Measurements from ENCODE around the gene ADAMTSL3. TPM values are rescaled to one million over a fixed set of nuclear protein-coding genes. Genes with fewer than 3 reads are reported as not detected.
A peak's percentile ranks its signal among the peaks of the same experiment; 100 is the strongest.

Gene ADAMTSL3
- total and polyA plus RNA-seq, 4 donors = 3.5 to 19.0 (median 8.0) TPM

DNA sequence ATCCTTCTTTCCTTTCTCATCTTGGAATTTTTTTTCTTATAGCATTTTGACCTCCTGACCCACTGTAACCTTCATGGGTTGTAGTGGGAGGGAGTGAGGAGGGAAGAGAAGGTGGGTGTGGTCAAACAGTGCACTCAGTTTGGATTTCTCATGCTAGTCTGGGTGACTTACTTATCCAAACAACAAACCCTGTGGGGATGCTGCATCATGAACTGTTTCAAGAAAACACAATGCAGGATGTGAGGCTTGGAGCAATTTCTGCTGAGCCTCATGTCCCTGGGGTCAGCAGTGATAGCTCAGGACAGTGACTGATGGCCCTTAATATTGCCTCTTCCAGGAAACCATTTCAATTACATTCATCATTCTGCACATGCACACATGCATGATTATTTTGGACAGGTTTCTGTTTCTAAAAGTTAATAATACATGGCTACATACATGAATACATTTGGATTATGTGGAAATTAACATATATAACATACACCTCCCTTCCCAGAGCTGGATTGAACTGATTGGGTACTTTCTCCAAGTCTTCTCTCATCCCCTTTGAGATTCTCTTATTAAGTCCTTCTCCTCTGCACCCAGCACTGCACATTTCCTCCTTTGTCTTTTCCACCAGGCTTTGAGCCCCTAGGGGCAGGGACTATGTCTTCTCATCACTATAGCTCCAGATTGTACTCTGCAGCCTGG lies 61.2 kb downstream of the ADAMTSL3 start:
- Histone ChIP-seq H3K4me3 (ENCODE audit: low read depth in 1 of 3, low read length in 3 of 3) (no peak overlapping the region), H3K4me1 (ENCODE audit: control insufficient read depth in 4 of 4, insufficient read depth in 4 of 4, low read length in 3 of 4) (no peaks in the 10 kb centered on the region), H3K9me3 (ENCODE audit: control insufficient read depth in 4 of 4, low read length in 3 of 4) (no peaks in the 10 kb centered on the region), H3K27ac (ENCODE audit: low read depth in 1 of 2, low read length in 2 of 2) (no peak overlapping the region), H3K9ac (ENCODE audit: low read depth in 1 of 2, low read length in 2 of 2) (no peak overlapping the region), H3K27me3 (ENCODE audit: control insufficient read depth in 4 of 4, insufficient read depth in 4 of 4, low read length in 3 of 4) (no peaks in the 10 kb centered on the region), H3K36me3 (ENCODE audit: control insufficient read depth in 4 of 4, insufficient read depth in 3 of 4, low read depth in 1 of 4, low read length in 3 of 4) (no peaks in the 10 kb centered on the region)
- DNase-seq (ENCODE audit: low spot score) = no peak
- TF ChIP-seq HNF4G (IDR thresholded peaks at IDR 0.05) (no peak), NR2F2 (IDR thresholded peaks at IDR 0.05) (peak; percentile 13)

DNA sequence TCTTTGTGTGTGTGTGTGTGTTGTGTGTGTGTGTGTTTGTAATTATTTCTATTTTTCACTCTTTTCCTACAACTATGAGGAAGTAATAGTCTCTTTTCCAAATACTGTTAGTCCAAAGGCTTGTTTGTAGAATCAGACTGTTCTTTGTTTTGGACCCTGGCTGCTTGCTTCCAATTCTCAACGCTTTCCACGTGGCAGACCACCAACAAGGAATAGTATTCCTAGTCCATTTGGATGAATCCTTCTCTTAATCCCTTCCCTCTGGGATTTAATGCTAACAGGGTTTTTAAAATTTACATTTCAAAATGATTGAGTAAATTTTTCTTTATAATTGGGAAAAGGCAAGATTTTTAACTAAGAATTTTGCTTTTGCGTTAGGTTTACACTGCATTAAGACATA lies 62.7 kb downstream of the ADAMTSL3 start:
- WGBS = 90% methylated on average over 3 of the region's 3 CpGs

More for the DNA sequence above, 62.7 kb downstream of the ADAMTSL3 start:
- H3K27me3 ChIP-seq (ENCODE audit: control insufficient read depth in 4 of 4, insufficient read depth in 4 of 4, low read length in 3 of 4) = no peaks in the 10 kb centered on the region
- no peaks in the 10 kb centered on the region for H3K9me3 ChIP-seq (ENCODE audit: control insufficient read depth in 4 of 4, low read length in 3 of 4)
- no peak overlapping the region for H3K27ac ChIP-seq (ENCODE audit: low read depth in 1 of 2, low read length in 2 of 2)
- no peaks in the 10 kb centered on the region for H3K36me3 ChIP-seq (ENCODE audit: control insufficient read depth in 4 of 4, insufficient read depth in 3 of 4, low read depth in 1 of 4, low read length in 3 of 4)
- H3K9ac ChIP-seq (ENCODE audit: low read depth in 1 of 2, low read length in 2 of 2) = no peak overlapping the region
- H3K4me1 ChIP-seq (ENCODE audit: control insufficient read depth in 4 of 4, insufficient read depth in 4 of 4, low read length in 3 of 4) = no peaks in the 10 kb centered on the region
- no peak overlapping the region for H3K4me3 ChIP-seq (ENCODE audit: low read depth in 1 of 3, low read length in 3 of 3)
- DNase-seq (ENCODE audit: low spot score) = no peak
- TF ChIP-seq RXRA (IDR thresholded peaks at IDR 0.05) = no peak
- no peak for TF ChIP-seq HNF4G (IDR thresholded peaks at IDR 0.05)
- TF ChIP-seq, protein P1, sequence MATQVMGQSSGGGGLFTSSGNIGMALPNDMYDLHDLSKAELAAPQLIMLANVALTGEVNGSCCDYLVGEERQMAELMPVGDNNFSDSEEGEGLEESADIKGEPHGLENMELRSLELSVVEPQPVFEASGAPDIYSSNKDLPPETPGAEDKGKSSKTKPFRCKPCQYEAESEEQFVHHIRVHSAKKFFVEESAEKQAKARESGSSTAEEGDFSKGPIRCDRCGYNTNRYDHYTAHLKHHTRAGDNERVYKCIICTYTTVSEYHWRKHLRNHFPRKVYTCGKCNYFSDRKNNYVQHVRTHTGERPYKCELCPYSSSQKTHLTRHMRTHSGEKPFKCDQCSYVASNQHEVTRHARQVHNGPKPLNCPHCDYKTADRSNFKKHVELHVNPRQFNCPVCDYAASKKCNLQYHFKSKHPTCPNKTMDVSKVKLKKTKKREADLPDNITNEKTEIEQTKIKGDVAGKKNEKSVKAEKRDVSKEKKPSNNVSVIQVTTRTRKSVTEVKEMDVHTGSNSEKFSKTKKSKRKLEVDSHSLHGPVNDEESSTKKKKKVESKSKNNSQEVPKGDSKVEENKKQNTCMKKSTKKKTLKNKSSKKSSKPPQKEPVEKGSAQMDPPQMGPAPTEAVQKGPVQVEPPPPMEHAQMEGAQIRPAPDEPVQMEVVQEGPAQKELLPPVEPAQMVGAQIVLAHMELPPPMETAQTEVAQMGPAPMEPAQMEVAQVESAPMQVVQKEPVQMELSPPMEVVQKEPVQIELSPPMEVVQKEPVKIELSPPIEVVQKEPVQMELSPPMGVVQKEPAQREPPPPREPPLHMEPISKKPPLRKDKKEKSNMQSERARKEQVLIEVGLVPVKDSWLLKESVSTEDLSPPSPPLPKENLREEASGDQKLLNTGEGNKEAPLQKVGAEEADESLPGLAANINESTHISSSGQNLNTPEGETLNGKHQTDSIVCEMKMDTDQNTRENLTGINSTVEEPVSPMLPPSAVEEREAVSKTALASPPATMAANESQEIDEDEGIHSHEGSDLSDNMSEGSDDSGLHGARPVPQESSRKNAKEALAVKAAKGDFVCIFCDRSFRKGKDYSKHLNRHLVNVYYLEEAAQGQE (IDR thresholded peaks at IDR 0.05) = no peak
- TF ChIP-seq, protein P2, sequence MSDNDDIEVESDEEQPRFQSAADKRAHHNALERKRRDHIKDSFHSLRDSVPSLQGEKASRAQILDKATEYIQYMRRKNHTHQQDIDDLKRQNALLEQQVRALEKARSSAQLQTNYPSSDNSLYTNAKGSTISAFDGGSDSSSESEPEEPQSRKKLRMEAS (IDR thresholded peaks at IDR 0.05) = no peak
- TF ChIP-seq EGR1 (IDR thresholded peaks at IDR 0.05; ENCODE audit: low read depth in 2 of 2) = no peak
- TF ChIP-seq HNF4A (conservative IDR thresholded peaks at IDR 0.05) = no peak
- no peak for TF ChIP-seq JUND (IDR thresholded peaks at IDR 0.05)
- TF ChIP-seq FOXA1 (IDR thresholded peaks at IDR 0.05) = no peak
- TF ChIP-seq FOXA2 (IDR thresholded peaks at IDR 0.05) = no peak
- TF ChIP-seq, protein P3, sequence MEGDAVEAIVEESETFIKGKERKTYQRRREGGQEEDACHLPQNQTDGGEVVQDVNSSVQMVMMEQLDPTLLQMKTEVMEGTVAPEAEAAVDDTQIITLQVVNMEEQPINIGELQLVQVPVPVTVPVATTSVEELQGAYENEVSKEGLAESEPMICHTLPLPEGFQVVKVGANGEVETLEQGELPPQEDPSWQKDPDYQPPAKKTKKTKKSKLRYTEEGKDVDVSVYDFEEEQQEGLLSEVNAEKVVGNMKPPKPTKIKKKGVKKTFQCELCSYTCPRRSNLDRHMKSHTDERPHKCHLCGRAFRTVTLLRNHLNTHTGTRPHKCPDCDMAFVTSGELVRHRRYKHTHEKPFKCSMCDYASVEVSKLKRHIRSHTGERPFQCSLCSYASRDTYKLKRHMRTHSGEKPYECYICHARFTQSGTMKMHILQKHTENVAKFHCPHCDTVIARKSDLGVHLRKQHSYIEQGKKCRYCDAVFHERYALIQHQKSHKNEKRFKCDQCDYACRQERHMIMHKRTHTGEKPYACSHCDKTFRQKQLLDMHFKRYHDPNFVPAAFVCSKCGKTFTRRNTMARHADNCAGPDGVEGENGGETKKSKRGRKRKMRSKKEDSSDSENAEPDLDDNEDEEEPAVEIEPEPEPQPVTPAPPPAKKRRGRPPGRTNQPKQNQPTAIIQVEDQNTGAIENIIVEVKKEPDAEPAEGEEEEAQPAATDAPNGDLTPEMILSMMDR (IDR thresholded peaks at IDR 0.05; ENCODE audit: low read depth, low read length, missing input control) = no peak
- no peak for TF ChIP-seq GABPA (IDR thresholded peaks at IDR 0.05 in 1 of 2, conservative IDR thresholded peaks at IDR 0.05 in 1 of 2)
- no peak for TF ChIP-seq RAD21 (IDR thresholded peaks at IDR 0.05)
- TF ChIP-seq SP1 (IDR thresholded peaks at IDR 0.05) = no peak
- TF ChIP-seq TAF1 (conservative IDR thresholded peaks at IDR 0.05) = no peak
